Breast epithelium (tissue), 4 donors: Measurements from ENCODE around the gene UBE2U. TPM values are rescaled to one million over a fixed set of nuclear protein-coding genes. Genes with fewer than 3 reads are reported as not detected.

ENCODE experiments used
- DNase-seq, 2 donors: peaks; one replicate each; pipeline ENCODE4 v3.0.0-alpha.2; 2019; ENCODE audit warnings: low spot score in 2 of 2
- H3K27ac ChIP-seq, 2 donors: fragments of 200-600 bp; sonication (generic) in 1 of 2; one replicate each; pipeline ENCODE4 v1.5.1; 2016 to 2019; ENCODE audit warnings: mild to moderate bottlenecking in 1 of 2
- H3K27me3 ChIP-seq, 2 donors: fragments of 200-600 bp; sonication (generic) in 1 of 2; one replicate each; pipeline versions ENCODE4 v1.5.1 to v1.6.0; 2017 to 2019; ENCODE audit warnings: control low read depth in 1 of 2, mild to moderate bottlenecking in 1 of 2
- H3K36me3 ChIP-seq: fragments of 200-600 bp; one replicate; pipeline ENCODE4 v1.5.1; 2019
- H3K4me1 ChIP-seq, 2 donors: fragments of 200-600 bp; sonication (generic); one replicate each; pipeline ENCODE4 v1.5.1; 2016 to 2019; ENCODE audit warnings: control low read depth in 1 of 2
- H3K4me3 ChIP-seq, 3 donors: fragments of 200-600 bp; sonication (generic); 1 replicate in 2 of 3; 2 replicates in 1 of 3; pipeline ENCODE4 v1.5.1; 2016 to 2019; ENCODE audit warnings: mild to moderate bottlenecking in 3 of 3, moderate library complexity in 2 of 3
- H3K9me3 ChIP-seq, 2 donors: fragments of 200-600 bp; sonication (generic) in 1 of 2; one replicate each; pipeline ENCODE4 v1.5.1; 2016 to 2019; ENCODE audit warnings: control low read depth in 1 of 2
- POLR2A ChIP-seq: fragments of 450-650 bp; IDR thresholded peaks from one replicate; pipeline ENCODE4 v1.6.1; 2016; ENCODE audit warnings: antibody characterized with exemption, mild to moderate bottlenecking, moderate library complexity
- POLR2AphosphoS5 ChIP-seq, 3 donors: sonication (generic); formaldehyde crosslinking; IDR thresholded peaks; one replicate each; pipeline ENCODE4 v1.6.1; 2017; ENCODE audit warnings: antibody characterized with exemption in 3 of 3
- intact Hi-C: fragments of 100-400 bp; cut with DNase I; formaldehyde crosslinking; loops from one replicate; pipeline ENCODE4 v1.15.1; 2023; ENCODE audit warnings: low total_unique reads
- total RNA-seq, 3 donors: library from RNA; depleted of rRNA; stranded (reverse); fragments of >200 nt; gene quantifications; one replicate each; pipeline ENCODE4 v1.1.0, GENCODE V29; 2016
- TF ChIP-seq, protein P1 (sequence below), 3 donors: fragments of 450-650 bp; IDR thresholded peaks; one replicate each; pipeline ENCODE4 v1.5.1; 2016 to 2017; ENCODE audit warnings: antibody characterized with exemption in 3 of 3, mild to moderate bottlenecking in 3 of 3, moderate library complexity in 3 of 3

Gene UBE2U
- total RNA-seq, 3 donors from 2014 or later, result not detected

DNA sequence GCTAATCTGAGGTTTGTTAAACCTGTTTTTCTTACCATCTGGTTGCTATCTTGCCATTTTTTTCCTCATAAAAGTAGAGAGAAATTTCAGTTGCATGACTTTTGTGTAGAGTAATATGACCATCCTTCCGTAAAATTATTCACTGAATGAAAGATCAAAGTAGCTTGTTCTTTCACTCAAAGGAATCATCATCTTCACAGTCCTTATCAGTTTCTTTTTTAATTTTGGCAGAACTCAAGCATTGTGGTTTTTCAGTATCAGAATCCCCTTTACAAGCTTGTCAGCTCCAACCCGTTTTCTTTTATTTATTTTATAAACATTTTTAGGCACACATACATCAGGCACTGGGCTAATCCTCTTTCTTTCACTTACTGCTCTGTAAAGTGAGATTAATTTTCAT lies 91.7 kb downstream of the UBE2U start:
- TF ChIP-seq POLR2AphosphoS5 (IDR thresholded peaks at IDR 0.05) (no peak), POLR2A (no peak)
- TF ChIP-seq, protein P1, sequence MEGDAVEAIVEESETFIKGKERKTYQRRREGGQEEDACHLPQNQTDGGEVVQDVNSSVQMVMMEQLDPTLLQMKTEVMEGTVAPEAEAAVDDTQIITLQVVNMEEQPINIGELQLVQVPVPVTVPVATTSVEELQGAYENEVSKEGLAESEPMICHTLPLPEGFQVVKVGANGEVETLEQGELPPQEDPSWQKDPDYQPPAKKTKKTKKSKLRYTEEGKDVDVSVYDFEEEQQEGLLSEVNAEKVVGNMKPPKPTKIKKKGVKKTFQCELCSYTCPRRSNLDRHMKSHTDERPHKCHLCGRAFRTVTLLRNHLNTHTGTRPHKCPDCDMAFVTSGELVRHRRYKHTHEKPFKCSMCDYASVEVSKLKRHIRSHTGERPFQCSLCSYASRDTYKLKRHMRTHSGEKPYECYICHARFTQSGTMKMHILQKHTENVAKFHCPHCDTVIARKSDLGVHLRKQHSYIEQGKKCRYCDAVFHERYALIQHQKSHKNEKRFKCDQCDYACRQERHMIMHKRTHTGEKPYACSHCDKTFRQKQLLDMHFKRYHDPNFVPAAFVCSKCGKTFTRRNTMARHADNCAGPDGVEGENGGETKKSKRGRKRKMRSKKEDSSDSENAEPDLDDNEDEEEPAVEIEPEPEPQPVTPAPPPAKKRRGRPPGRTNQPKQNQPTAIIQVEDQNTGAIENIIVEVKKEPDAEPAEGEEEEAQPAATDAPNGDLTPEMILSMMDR (IDR thresholded peaks at IDR 0.05), result no peak
- Histone ChIP-seq H3K9me3 (no peaks in the 10 kb centered on the region), H3K36me3 (no peaks in the 10 kb centered on the region), H3K27me3 (no peaks in the 10 kb centered on the region), H3K4me3 (no peak overlapping the region), H3K27ac (no peak overlapping the region), H3K4me1 (no peaks in the 10 kb centered on the region)
- DNase-seq, result no peak
- intact Hi-C loops, result no loop called here

DNA sequence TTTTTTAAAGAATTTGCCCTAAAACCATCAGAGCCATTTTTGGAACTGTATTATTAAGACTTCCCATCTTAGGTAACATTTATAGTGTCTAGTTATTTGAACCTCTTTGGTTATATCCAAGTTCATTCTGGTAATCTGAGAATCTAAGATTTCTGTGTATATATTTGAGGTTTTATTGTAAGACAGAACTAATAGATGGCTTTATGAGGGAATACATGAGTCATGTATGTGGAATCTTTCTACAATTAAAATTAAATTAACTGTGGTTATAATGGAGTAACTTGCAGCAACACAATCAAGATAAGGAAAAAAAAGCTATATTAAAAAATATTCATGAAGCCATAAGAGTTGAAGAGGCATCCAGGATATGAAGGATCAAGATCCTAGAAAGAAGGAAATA lies 92.1 kb downstream of the UBE2U start:
- no peak for DNase-seq

DNA sequence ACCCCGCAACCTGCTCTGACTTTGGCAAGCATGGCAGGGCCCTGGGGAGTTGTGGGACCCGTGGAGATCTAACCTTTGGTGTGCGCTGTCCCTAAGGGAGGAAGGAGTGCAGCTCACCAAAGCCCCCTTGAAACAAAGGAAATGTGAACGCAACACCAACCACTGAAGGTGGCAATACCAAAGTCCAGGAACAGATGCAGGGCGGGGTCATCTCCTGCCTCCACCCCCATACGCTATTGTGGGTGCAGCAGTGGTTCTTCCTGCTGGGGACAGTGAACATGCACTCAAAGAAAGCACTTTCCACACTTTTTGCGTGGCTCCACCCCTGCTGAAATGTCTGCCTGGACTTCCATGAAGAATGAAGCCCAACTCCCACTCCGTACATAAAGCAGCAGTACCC lies 93.0 kb downstream of the UBE2U start:
- H3K27ac ChIP-seq, result no peak overlapping the region
- intact Hi-C loops, result no loop called here
- H3K4me1 ChIP-seq, result no peaks in the 10 kb centered on the region
- no peak for TF ChIP-seq POLR2A
- H3K27me3 ChIP-seq, result no peaks in the 10 kb centered on the region
- DNase-seq, result no peak
- H3K4me3 ChIP-seq, result no peak overlapping the region
- H3K9me3 ChIP-seq, result no peaks in the 10 kb centered on the region
- no peaks in the 10 kb centered on the region for H3K36me3 ChIP-seq

More for the DNA sequence above, 92.1 kb downstream of the UBE2U start:
- Histone ChIP-seq H3K9me3 (no peaks in the 10 kb centered on the region), H3K36me3 (no peaks in the 10 kb centered on the region), H3K27ac (no peak overlapping the region), H3K4me3 (no peak overlapping the region), H3K27me3 (no peaks in the 10 kb centered on the region), H3K4me1 (no peaks in the 10 kb centered on the region)
- intact Hi-C loops, result no loop called here
- TF ChIP-seq POLR2AphosphoS5 (IDR thresholded peaks at IDR 0.05) (no peak), POLR2A (no peak)
- TF ChIP-seq, protein P1 (IDR thresholded peaks at IDR 0.05), result no peak

DNA sequence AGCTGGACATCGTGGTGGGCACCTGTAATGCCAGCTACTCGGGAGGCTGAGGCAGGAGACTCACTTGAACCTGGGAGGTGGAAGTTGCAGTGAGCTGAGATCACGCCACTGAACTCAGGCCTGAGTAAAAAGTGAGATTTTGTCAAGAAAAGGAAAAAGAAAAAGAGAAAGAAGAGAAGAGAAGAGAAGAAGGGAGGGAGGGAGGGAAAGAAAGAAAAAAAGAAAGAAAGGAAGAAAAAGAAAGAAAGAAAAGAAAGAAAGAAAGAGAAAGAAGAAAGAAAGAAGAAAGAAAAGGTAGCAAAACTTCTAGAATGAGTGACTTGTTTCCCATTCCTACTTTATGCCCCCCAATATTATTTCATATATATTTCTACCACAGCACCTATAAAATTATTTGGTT lies 98.8 kb downstream of the UBE2U start:
- Histone ChIP-seq H3K27ac (no peak overlapping the region), H3K27me3 (no peaks in the 10 kb centered on the region), H3K36me3 (no peaks in the 10 kb centered on the region), H3K4me3 (no peak overlapping the region), H3K9me3 (no peaks in the 10 kb centered on the region), H3K4me1 (no peaks in the 10 kb centered on the region)
- TF ChIP-seq, protein P1 (IDR thresholded peaks at IDR 0.05), result no peak
- TF ChIP-seq POLR2A, result no peak
- TF ChIP-seq POLR2AphosphoS5 (IDR thresholded peaks at IDR 0.05), result no peak
- intact Hi-C loops, result no loop called here
- no peak for DNase-seq

DNA sequence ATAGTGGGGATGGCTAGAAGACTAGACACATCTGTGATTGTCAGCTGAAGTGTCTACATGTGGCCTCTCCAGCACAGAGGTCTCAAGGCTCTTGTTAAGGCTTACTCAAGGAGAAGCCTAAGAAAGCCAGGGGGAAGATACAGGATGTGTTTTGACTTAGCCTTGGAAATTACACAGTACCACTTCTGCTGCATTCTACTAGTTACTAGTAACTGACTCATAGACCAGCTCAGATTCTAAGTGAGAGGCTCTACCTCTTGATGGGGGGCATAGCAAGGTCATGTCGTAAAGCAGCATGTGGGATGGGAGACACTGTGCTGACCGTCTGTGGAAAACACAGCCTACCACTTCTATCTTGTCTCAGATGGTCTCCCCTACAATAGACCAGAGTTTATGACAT lies 99.5 kb downstream of the UBE2U start:
- Histone ChIP-seq H3K36me3 (no peaks in the 10 kb centered on the region), H3K27me3 (no peaks in the 10 kb centered on the region), H3K9me3 (no peaks in the 10 kb centered on the region), H3K4me3 (no peak overlapping the region), H3K4me1 (no peaks in the 10 kb centered on the region), H3K27ac (no peak overlapping the region)
- no peak for DNase-seq
- TF ChIP-seq POLR2AphosphoS5 (IDR thresholded peaks at IDR 0.05), result no peak
- intact Hi-C loops, result no loop called here

DNA sequence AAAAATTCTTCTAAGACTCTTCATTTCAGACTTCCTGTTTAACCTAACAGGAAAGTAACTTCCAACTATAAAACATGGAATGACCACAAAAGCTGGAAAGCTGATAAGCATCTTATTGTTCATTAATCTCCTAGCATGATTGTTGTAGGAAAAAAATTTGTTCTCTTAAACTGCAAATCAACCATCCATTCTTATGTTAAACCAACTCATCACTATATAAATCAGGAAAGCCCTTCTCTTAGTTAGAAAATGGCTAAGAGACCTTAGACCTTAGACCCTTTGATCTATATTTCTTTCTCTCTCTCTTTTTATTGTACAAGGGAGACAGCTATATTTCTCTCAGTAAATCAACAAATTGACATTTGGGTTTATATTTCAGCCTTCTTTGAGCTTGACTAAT lies 101.4 kb downstream of the UBE2U start:
- H3K4me3 ChIP-seq, result no peak overlapping the region
- H3K4me1 ChIP-seq, result no peaks in the 10 kb centered on the region
- intact Hi-C loops, result no loop called here
- no peaks in the 10 kb centered on the region for H3K36me3 ChIP-seq
- H3K9me3 ChIP-seq, result no peaks in the 10 kb centered on the region
- TF ChIP-seq, protein P1 (IDR thresholded peaks at IDR 0.05), result no peak
- no peak for TF ChIP-seq POLR2A
- no peak for TF ChIP-seq POLR2AphosphoS5 (IDR thresholded peaks at IDR 0.05)
- H3K27ac ChIP-seq, result no peak overlapping the region
- no peaks in the 10 kb centered on the region for H3K27me3 ChIP-seq
- DNase-seq, result no peak
